Measurements from ENCODE around the gene LSM10.

DNA sequence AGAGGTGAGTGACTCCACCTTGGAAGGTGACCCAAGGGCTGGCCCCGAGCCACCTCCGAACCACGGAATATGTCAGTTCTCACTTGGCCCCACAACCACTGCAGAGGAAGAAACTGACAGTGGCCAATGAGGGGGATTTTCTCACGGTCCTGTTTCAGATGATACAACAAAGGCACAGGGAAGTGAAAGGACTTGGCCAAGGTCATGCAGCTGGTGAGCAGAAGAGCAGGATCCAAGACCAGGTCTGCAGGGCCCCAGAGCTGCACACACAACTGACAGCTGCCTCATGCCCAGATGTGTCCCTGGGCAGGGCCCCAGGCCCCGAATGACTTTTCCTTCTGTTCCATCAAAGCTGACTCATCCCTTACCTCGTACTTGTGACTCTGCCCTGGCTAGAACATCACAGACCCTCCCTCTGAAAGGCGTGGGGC lies 48.5 kb downstream of the LSM10 start:
- TF ChIP-seq, protein P1, sequence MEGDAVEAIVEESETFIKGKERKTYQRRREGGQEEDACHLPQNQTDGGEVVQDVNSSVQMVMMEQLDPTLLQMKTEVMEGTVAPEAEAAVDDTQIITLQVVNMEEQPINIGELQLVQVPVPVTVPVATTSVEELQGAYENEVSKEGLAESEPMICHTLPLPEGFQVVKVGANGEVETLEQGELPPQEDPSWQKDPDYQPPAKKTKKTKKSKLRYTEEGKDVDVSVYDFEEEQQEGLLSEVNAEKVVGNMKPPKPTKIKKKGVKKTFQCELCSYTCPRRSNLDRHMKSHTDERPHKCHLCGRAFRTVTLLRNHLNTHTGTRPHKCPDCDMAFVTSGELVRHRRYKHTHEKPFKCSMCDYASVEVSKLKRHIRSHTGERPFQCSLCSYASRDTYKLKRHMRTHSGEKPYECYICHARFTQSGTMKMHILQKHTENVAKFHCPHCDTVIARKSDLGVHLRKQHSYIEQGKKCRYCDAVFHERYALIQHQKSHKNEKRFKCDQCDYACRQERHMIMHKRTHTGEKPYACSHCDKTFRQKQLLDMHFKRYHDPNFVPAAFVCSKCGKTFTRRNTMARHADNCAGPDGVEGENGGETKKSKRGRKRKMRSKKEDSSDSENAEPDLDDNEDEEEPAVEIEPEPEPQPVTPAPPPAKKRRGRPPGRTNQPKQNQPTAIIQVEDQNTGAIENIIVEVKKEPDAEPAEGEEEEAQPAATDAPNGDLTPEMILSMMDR (conservative IDR thresholded peaks at IDR 0.05 in 1 of 2, IDR thresholded peaks at IDR 0.05 in 1 of 2; ENCODE audit: low read depth in 1 of 2, low read length in 2 of 2), result no peak
- TF ChIP-seq EZH2 (IDR thresholded peaks at IDR 0.05; ENCODE audit: low read length, missing control alignments), result no peak
